Epithelial cell of prostate (primary cell): ENCODE data around the gene NOP58.
"Not testable (repeated sequence)": the region's sequence is repeated elsewhere in the genome, so short reads cannot be mapped to it uniquely, and the experiment has no call there.

Source experiments
- DNase-seq: peaks from one replicate; pipeline ENCODE4 v3.0.0-alpha.2; 2011; ENCODE audit warnings: low read depth, low spot score
- H3K27ac ChIP-seq: fragments of 450-650 bp; 2 replicates; pipeline ENCODE4 v1.5.1; 2017; ENCODE audit warnings: mild to moderate bottlenecking

The NOP58 gene

GRCh38 chr2:202265467-202266277 lies at the start of gene NOP58:
NOP58 (plus strand) TSS chr2:202265763; CDS start chr2:202265942, 179 bp downstream.
- DNase-seq: peak; percentile 76

GRCh38 chr2:202221873-202222272 lies 43.7 kb upstream of the NOP58 start:
- no peak overlapping the region for H3K27ac ChIP-seq

More at GRCh38 chr2:202265467-202266277, at the start of gene NOP58:
- H3K27ac ChIP-seq: peak within 1 kb of the TSS; percentile 91

GRCh38 chr2:202237787-202238233 lies 27.8 kb upstream of the NOP58 start:
- H3K27ac ChIP-seq: peak overlapping the region; percentile 75
- no peak for DNase-seq

More at GRCh38 chr2:202221873-202222272, 43.7 kb upstream of the NOP58 start:
- no peak for DNase-seq

GRCh38 chr2:202238234-202239197 lies 27.0 kb upstream of the NOP58 start, which contains the start of gene SUMO1:
SUMO1 (minus strand) TSS chr2:202238597; CDS start chr2:202238451, 146 bp downstream.
- H3K27ac ChIP-seq: peak within 1 kb of the TSS; percentile 75
- DNase-seq: no peak

- not testable (repeated sequence) for H3K27ac ChIP-seq
These were observed 17.9 kb upstream of the NOP58 start for GRCh38 chr2:202247710-202248109.

GRCh38 chr2:202249521-202250253 lies 15.9 kb upstream of the NOP58 start:
- H3K27ac ChIP-seq: peak overlapping the region; percentile 85
- peak; percentile 73 for DNase-seq

More at GRCh38 chr2:202247710-202248109, 17.9 kb upstream of the NOP58 start:
- not testable (repeated sequence) for DNase-seq

- no peak for DNase-seq
- H3K27ac ChIP-seq: no peak overlapping the region
These were observed 14.1 kb upstream of the NOP58 start for GRCh38 chr2:202251494-202251893.

- no peak for DNase-seq
- H3K27ac ChIP-seq: peak overlapping the region; percentile 52
These were observed 4.0 kb upstream of the NOP58 start for GRCh38 chr2:202261531-202261930.

- DNase-seq: no peak
- no peak overlapping the region for H3K27ac ChIP-seq
These were observed 1.9 kb downstream of the NOP58 start for GRCh38 chr2:202267495-202267894.

GRCh38 chr2:202269585-202269984 lies 4.0 kb downstream of the NOP58 start:
- no peak for DNase-seq
- H3K27ac ChIP-seq: no peak overlapping the region

- no peak for DNase-seq
- no peak overlapping the region for H3K27ac ChIP-seq
These were observed 4.9 kb downstream of the NOP58 start for GRCh38 chr2:202270487-202270886.

GRCh38 chr2:202276078-202276720 lies 10.6 kb downstream of the NOP58 start:
- DNase-seq: peak; percentile 87
- H3K27ac ChIP-seq: peak overlapping the region; percentile 84

- peak; percentile 48 for DNase-seq
- peak overlapping the region; percentile 84 for H3K27ac ChIP-seq
These were observed 12.6 kb downstream of the NOP58 start for GRCh38 chr2:202278036-202278760.

- H3K27ac ChIP-seq: peak overlapping the region; percentile 84
- no peak for DNase-seq
These were observed 13.4 kb downstream of the NOP58 start for GRCh38 chr2:202278944-202279343.

- DNase-seq: no peak
- no peak overlapping the region for H3K27ac ChIP-seq
These were observed 21.0 kb downstream of the NOP58 start for GRCh38 chr2:202286595-202286994.

GRCh38 chr2:202289394-202290204 lies 24.0 kb downstream of the NOP58 start:
- no peak for DNase-seq
- no peak overlapping the region for H3K27ac ChIP-seq

GRCh38 chr2:202290316-202290715 lies 24.8 kb downstream of the NOP58 start:
- no peak for DNase-seq
- H3K27ac ChIP-seq: no peak overlapping the region

GRCh38 chr2:202290970-202291369 lies 25.4 kb downstream of the NOP58 start:
- no peak for DNase-seq

More at GRCh38 chr2:202290970-202291369, 25.4 kb downstream of the NOP58 start:
- H3K27ac ChIP-seq: no peak overlapping the region
